Measurements from ENCODE around the gene MAP1S.
"Not testable (repeated sequence)": the region's sequence is repeated elsewhere in the genome, so short reads cannot be mapped to it uniquely, and the experiment has no call there.

The MAP1S gene

GRCh38 chr19:17775245-17775927 is 56.1 kb downstream of the MAP1S start:
- DNase-seq (ENCODE audit: low spot score in 2 of 2) (no peak), ATAC-seq (ENCODE audit: low read depth) (no peak)
- peak overlapping the region; percentile 98 for H3K27ac Mint-ChIP-seq
- peaks cover 40% of the 10 kb centered on the region for H3K4me1 Mint-ChIP-seq
- H3K4me3 Mint-ChIP-seq, result peak overlapping the region; percentile 77
- H3K9me3 Mint-ChIP-seq, result no peaks in the 10 kb centered on the region
- no peaks in the 10 kb centered on the region for H3K27me3 Mint-ChIP-seq
- peaks cover 29% of the 10 kb centered on the region for H3K36me3 Mint-ChIP-seq

GRCh38 chr19:17775991-17776803 is 56.9 kb downstream of the MAP1S start:
- peak; percentile 91 for ATAC-seq (ENCODE audit: low read depth)
- no peaks in the 10 kb centered on the region for H3K27me3 Mint-ChIP-seq
- peak; percentile 75 to 87 for DNase-seq (ENCODE audit: low spot score in 2 of 2)
- peaks cover 40% of the 10 kb centered on the region for H3K4me1 Mint-ChIP-seq
- peak overlapping the region; percentile 45 for H3K4me3 Mint-ChIP-seq
- no peaks in the 10 kb centered on the region for H3K9me3 Mint-ChIP-seq
- H3K27ac Mint-ChIP-seq, result peak overlapping the region; percentile 98
- H3K36me3 Mint-ChIP-seq, result peaks cover 30% of the 10 kb centered on the region

GRCh38 chr19:17777840-17778239 is 58.6 kb downstream of the MAP1S start:
- H3K27ac Mint-ChIP-seq, result peak overlapping the region; percentile 98
- H3K9me3 Mint-ChIP-seq; ATAC-seq (ENCODE audit: low read depth); DNase-seq (ENCODE audit: low spot score in 2 of 2); H3K4me3 Mint-ChIP-seq; H3K27me3 Mint-ChIP-seq: not testable (repeated sequence)
- peaks cover 35% of the 10 kb centered on the region for H3K36me3 Mint-ChIP-seq
- H3K4me1 Mint-ChIP-seq, result peaks cover 40% of the 10 kb centered on the region

- Mint-ChIP-seq H3K27ac (peak overlapping the region; percentile 98), H3K9me3 (no peaks in the 10 kb centered on the region), H3K4me1 (peaks cover 40% of the 10 kb centered on the region), H3K36me3 (peaks cover 32% of the 10 kb centered on the region), H3K27me3 (no peaks in the 10 kb centered on the region), H3K4me3 (no peak overlapping the region)
- ATAC-seq (ENCODE audit: low read depth) (peak; percentile 18), DNase-seq (ENCODE audit: low spot score in 2 of 2) (peak in 1 of 2 donors; percentile 35)
These were observed 59.1 kb downstream of the MAP1S start for GRCh38 chr19:17778251-17778967.

- Mint-ChIP-seq H3K9me3 (no peaks in the 10 kb centered on the region), H3K4me3 (no peak overlapping the region), H3K36me3 (peaks cover 32% of the 10 kb centered on the region), H3K27me3 (no peaks in the 10 kb centered on the region), H3K4me1 (peaks cover 42% of the 10 kb centered on the region), H3K27ac (peak overlapping the region; percentile 92)
- no peak for ATAC-seq (ENCODE audit: low read depth)
- DNase-seq (ENCODE audit: low spot score in 2 of 2), result no peak
These were observed 60.0 kb downstream of the MAP1S start for GRCh38 chr19:17778968-17779929.

GRCh38 chr19:17780781-17781180 is 61.5 kb downstream of the MAP1S start:
- peaks cover 33% of the 10 kb centered on the region for H3K4me1 Mint-ChIP-seq
- no peak overlapping the region for H3K27ac Mint-ChIP-seq
- no peaks in the 10 kb centered on the region for H3K27me3 Mint-ChIP-seq
- ATAC-seq (ENCODE audit: low read depth) (no peak), DNase-seq (ENCODE audit: low spot score in 2 of 2) (no peak)
- no peaks in the 10 kb centered on the region for H3K9me3 Mint-ChIP-seq
- peaks cover 36% of the 10 kb centered on the region for H3K36me3 Mint-ChIP-seq
- H3K4me3 Mint-ChIP-seq, result no peak overlapping the region

- ATAC-seq (ENCODE audit: low read depth); DNase-seq (ENCODE audit: low spot score in 2 of 2); H3K27ac Mint-ChIP-seq; H3K4me3 Mint-ChIP-seq; H3K9me3 Mint-ChIP-seq; H3K27me3 Mint-ChIP-seq: not testable (repeated sequence)
- peaks cover 43% of the 10 kb centered on the region for H3K36me3 Mint-ChIP-seq
- peaks cover 15% of the 10 kb centered on the region for H3K4me1 Mint-ChIP-seq
These were observed 64.4 kb downstream of the MAP1S start for GRCh38 chr19:17783721-17784120.

Measured in memory B cell (primary cell).